Activated CD4-positive, alpha-beta T cell treated with anti-CD3 and anti-CD28 coated beads for 36 hours (primary cell): ENCODE measurements around the gene UBTD1. TPM values are rescaled to one million over a fixed set of nuclear protein-coding genes. Genes with fewer than 3 reads are reported as not detected.
"Not testable (repeated sequence)": the region's sequence is repeated elsewhere in the genome, so short reads cannot be mapped to it uniquely, and the experiment has no call there.

ENCODE experiments used
- ATAC-seq: fragments of 200-7000 bp; cut with Tn5 transposase; one replicate; pipeline ENCODE4 v1.10.0; 2021; ENCODE audit warnings: mild to moderate bottlenecking, moderate library complexity
- CTCF ChIA-PET: fragments of 350-600 bp; sonication (Branson Sonifier 250); formaldehyde crosslinking; loops from one replicate; lab custom pipeline; 2021; ENCODE audit warnings: antibody characterized with exemption; lab: Charles Lee
- POLR2A ChIA-PET: fragments of 350-600 bp; sonication (Branson Sonifier 250); formaldehyde crosslinking; loops from one replicate; lab custom pipeline; 2021; ENCODE audit warnings: antibody characterized with exemption, inconsistent platforms; lab: Charles Lee
- DNase-seq: peaks from one replicate; pipeline ENCODE4 v3.0.0-alpha.2; 2020
- H3K27ac Mint-ChIP-seq: one replicate; pipeline ENCODE4 v1.8.0; 2021; ENCODE audit warnings: mixed read lengths
- H3K27me3 Mint-ChIP-seq: one replicate; pipeline ENCODE4 v1.8.0; 2021; ENCODE audit warnings: mixed read lengths
- H3K36me3 Mint-ChIP-seq: one replicate; pipeline ENCODE4 v1.8.0; 2021; ENCODE audit warnings: low read depth, mixed read lengths
- H3K4me1 Mint-ChIP-seq: one replicate; pipeline ENCODE4 v1.8.0; 2021; ENCODE audit warnings: mixed read lengths
- H3K4me3 Mint-ChIP-seq: one replicate; pipeline ENCODE4 v1.8.0; 2021; ENCODE audit warnings: mild to moderate bottlenecking, moderate library complexity, mixed read lengths
- H3K9me3 Mint-ChIP-seq: one replicate; pipeline ENCODE4 v1.8.0; 2021; ENCODE audit warnings: low read depth, mixed read lengths
- intact Hi-C, 2 experiments: fragments of 100-400 bp; cut with DNase I in 1 of 2; cut with micrococcal nuclease in 1 of 2; formaldehyde crosslinking; loops; one replicate each; pipeline versions ENCODE4 v1.14.2 to v1.15.1; 2022 to 2024; cut with DNase I, micrococcal nuclease
- total RNA-seq, 2 experiments: library from RNA; stranded (reverse); gene quantifications; one replicate each; pipeline ENCODE4 v1.2.3, GENCODE V29; 2021

UBTD1 gene
- total RNA-seq, 2 experiments from 2014 or later: 1.4 to 1.5 TPM

GRCh38 chr10:97549587-97550322 lies 51.0 kb downstream of the UBTD1 start:
- ChIA-PET CTCF (interaction anchor here (0.7 to 1.6 kb wide), 5 partner anchors 22 to 89 kb away, joined by 3 read pairs; partner anchors contain the start of gene ANKRD2), POLR2A (no interaction called here)
- Mint-ChIP-seq H3K4me1 (no peaks in the 10 kb centered on the region), H3K27ac (no peak overlapping the region), H3K9me3 (no peaks in the 10 kb centered on the region), H3K36me3 (no peaks in the 10 kb centered on the region), H3K27me3 (no peaks in the 10 kb centered on the region), H3K4me3 (no peak overlapping the region)
- intact Hi-C loops: no loop called here
- ATAC-seq (no peak), DNase-seq (no peak)

DNA sequence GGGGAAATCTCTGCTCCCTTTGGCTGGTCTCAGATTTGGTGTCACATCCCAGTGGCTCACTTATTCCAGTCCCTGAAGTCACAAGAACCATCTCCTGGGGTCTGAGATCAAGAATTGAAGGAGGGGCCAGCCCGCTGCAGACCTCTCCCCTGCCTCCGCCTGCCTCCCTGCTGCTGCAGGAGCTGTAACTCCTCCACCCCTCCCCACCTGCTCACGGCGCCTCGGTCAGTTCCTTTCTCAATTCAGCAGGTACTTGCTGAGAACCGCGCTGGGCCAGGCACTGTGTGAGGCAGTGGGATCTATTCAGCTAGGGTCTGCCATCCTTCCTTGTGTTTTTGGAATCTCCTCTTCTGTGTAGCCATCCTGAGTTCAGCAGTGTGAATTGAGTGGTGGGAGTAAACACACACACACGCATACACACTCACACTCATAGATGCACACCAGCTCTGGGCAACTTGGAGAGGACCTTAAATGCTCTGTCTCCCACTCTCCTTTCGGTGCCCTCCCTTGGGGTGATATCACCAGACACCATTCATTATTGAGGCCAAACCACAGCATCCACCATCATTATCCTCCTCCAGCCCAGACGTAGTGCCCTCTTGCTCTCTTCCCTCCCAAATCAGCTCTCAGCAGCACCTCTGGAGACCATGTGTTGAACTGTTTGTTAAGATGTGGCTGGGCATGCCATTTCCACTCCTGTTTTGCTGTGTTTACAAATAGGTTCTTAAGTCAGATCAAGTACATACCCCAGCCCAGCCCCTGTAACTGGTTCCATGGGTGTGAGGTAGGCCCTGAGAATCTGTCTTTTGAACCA lies 51.8 kb downstream of the UBTD1 start:
- Mint-ChIP-seq H3K27me3 (no peaks in the 10 kb centered on the region), H3K4me1 (no peaks in the 10 kb centered on the region), H3K27ac (no peak overlapping the region), H3K36me3 (no peaks in the 10 kb centered on the region), H3K4me3 (no peak overlapping the region), H3K9me3 (peaks cover 2% of the 10 kb centered on the region)
- ChIA-PET POLR2A (no interaction called here), CTCF (interaction anchor here (0.8 to 1.6 kb wide), 3 partner anchors 22 to 89 kb away, joined by 3 read pairs; partner anchors contain the start of gene ANKRD2)
- intact Hi-C loops: no loop called here
- ATAC-seq (no peak), DNase-seq (no peak)

GRCh38 chr10:97551271-97551670 lies 52.5 kb downstream of the UBTD1 start:
- H3K4me1 Mint-ChIP-seq: no peaks in the 10 kb centered on the region
- no peaks in the 10 kb centered on the region for H3K36me3 Mint-ChIP-seq
- POLR2A ChIA-PET: no interaction called here
- H3K4me3 Mint-ChIP-seq: no peak overlapping the region
- DNase-seq (no peak), ATAC-seq (no peak)
- no peak overlapping the region for H3K27ac Mint-ChIP-seq
- H3K9me3 Mint-ChIP-seq: peaks cover 2% of the 10 kb centered on the region
- CTCF ChIA-PET: interaction anchor here (3.3 to 4.3 kb wide), 2 partner anchors 14 to 86 kb away, joined by 27 to 87 read pairs; no protein-coding TSS in a partner anchor
- intact Hi-C loops: no loop called here
- H3K27me3 Mint-ChIP-seq: no peaks in the 10 kb centered on the region

DNA sequence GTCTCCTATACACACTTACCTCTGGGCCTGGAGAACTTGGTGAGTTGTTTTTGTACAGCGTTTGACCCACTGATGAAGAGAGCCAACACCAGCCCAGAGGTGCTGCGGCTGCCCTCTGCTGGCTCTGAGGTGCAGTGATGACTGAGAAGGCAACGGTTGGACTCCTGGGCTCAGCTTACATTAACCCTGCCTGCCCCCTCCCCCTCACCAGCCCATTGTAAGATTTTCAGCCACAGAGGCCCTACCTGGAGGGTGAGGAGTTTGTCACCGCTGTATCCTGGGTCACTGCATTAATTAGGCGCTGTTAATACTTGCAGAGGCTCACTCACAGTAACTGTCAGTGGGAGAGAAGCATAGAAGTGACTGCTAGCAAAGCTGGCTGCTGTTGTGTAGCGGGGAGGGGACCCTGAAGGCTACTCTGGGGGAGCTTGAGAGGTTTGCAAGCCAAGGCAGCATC lies 54.9 kb downstream of the UBTD1 start:
- Mint-ChIP-seq H3K36me3 (no peaks in the 10 kb centered on the region), H3K4me3 (no peak overlapping the region), H3K27ac (no peak overlapping the region), H3K27me3 (no peaks in the 10 kb centered on the region), H3K4me1 (no peaks in the 10 kb centered on the region), H3K9me3 (peaks cover 2% of the 10 kb centered on the region)
- intact Hi-C loops: loop anchor here (1.0 kb wide), 3 partner anchors 19 to 146 kb away; no protein-coding TSS in a partner anchor
- ATAC-seq (peak; percentile 99), DNase-seq (peak; percentile 81)
- POLR2A ChIA-PET: interaction anchor here (0.7 kb wide), 1 partner anchor 153 kb away, joined by 3 read pairs; the partner anchor contains the start of gene RRP12
- CTCF ChIA-PET: interaction anchor here (0.6 to 4.3 kb wide), 21 partner anchors 8 to 859 kb away, joined by 3 to 87 read pairs (median 3); partner anchors contain the start of genes HOGA1, RRP12 and UBTD1

DNA sequence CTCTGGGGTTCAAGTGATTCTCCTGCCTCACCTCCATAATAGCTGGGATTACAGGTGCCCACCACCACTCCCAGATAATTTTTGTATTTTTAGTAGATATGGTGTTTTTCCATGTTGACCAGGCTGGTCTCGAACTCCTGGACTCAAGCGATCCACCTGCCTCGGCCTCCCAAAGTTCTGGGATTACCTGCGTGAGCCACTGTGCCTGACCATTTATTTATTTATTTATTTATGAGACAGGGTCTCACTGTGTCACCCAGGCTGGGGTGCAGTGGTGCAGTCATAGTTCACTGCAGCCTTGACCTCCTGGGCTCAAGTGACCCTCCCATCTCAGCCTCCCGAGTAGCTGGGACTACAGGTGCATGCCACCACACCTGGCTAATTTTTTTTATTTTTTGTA lies 55.6 kb downstream of the UBTD1 start:
- H3K9me3 Mint-ChIP-seq, H3K4me1 Mint-ChIP-seq, ATAC-seq, H3K27me3 Mint-ChIP-seq, H3K36me3 Mint-ChIP-seq, DNase-seq, H3K27ac Mint-ChIP-seq, intact Hi-C loops, H3K4me3 Mint-ChIP-seq, POLR2A ChIA-PET: not testable (repeated sequence)
- CTCF ChIA-PET: interaction anchor here (0.6 to 4.3 kb wide), 17 partner anchors 9 to 153 kb away, joined by 3 to 87 read pairs (median 3); partner anchors contain the start of genes ANKRD2 and RRP12

DNA sequence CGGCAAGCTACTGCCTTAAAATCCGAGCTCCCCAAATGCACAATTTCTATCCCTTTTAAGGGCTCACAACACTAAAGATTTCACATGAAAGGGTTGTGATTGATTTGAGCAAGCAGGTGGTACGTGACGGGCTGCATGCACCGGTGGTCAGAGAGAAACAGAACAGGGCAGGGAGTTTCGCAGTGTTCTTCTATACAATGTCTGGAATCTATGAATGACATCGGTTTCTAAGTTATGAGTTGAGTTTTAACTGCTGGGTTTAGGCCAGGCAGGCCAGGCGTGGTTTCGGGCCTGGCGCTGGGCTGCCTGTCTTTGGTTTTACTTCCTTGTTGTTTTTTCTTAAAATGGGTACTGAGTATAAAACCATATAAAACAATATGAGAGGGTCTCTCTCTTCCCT lies 56.8 kb downstream of the UBTD1 start:
- H3K36me3 Mint-ChIP-seq, H3K4me3 Mint-ChIP-seq, DNase-seq, H3K27ac Mint-ChIP-seq, POLR2A ChIA-PET, H3K4me1 Mint-ChIP-seq, ATAC-seq, H3K9me3 Mint-ChIP-seq, intact Hi-C loops, H3K27me3 Mint-ChIP-seq: not testable (repeated sequence)
- CTCF ChIA-PET: interaction anchor here (0.6 to 4.3 kb wide), 4 partner anchors 17 to 94 kb away, joined by 3 to 87 read pairs (median 4); partner anchors contain the start of gene ANKRD2

GRCh38 chr10:97560731-97561381 lies 62.1 kb downstream of the UBTD1 start:
- DNase-seq, H3K4me3 Mint-ChIP-seq, H3K36me3 Mint-ChIP-seq, CTCF ChIA-PET, H3K27me3 Mint-ChIP-seq, H3K9me3 Mint-ChIP-seq, H3K4me1 Mint-ChIP-seq, POLR2A ChIA-PET, ATAC-seq, intact Hi-C loops, H3K27ac Mint-ChIP-seq: not testable (repeated sequence)

DNA sequence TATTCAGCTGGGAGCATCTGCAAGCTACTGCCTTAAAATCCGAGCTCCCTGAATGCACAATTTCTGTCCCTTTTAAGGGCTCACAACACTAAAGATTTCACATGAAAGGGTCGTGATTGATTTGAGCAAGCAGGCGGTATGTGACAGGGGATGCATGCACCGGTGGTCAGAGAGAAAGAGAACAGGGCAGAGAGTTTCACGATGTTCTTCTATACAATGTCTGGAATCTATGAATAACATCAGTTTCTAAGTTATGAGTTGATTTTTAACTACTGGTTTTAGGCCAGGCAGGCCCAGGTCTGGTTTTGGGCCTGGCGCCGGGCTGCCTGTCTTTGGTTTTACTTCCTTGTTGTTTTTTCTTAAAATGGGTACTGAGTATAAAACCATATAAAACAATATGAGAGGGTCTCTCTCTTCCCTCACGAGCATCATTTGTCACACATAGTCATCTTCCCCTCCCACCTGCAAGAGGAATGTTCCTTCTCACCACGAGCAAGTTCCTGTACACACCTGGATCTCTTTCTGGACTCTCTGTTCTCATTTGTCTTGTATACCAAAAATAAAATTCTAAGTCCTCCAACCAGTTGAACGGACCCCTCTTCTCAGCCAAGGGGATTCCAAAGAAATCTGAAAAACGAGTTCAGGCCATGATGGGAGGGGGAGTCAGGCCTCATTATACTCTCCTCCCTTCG lies 62.8 kb downstream of the UBTD1 start:
- H3K4me3 Mint-ChIP-seq, H3K4me1 Mint-ChIP-seq, DNase-seq, H3K36me3 Mint-ChIP-seq, POLR2A ChIA-PET, ATAC-seq, H3K27ac Mint-ChIP-seq, intact Hi-C loops, CTCF ChIA-PET, H3K9me3 Mint-ChIP-seq, H3K27me3 Mint-ChIP-seq: not testable (repeated sequence)

DNA sequence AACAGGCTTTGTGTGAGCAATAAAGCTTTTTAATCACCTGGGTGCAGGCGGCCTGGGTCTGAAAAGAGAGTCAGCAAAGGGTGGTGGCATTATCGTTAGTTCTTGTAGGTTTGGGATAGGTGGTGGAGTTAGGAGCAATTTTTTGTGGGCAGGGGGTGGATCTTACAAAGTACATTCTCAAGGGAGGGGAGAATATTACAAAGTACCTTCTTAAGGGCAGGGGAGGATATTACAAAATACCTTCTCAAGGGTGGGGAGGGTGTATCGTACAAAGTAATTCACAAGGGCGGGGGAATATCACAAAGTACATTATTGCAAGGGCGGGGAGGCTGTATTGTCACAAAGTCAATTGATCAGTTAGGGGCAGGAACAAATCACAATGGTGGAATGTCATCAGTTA lies 63.6 kb downstream of the UBTD1 start:
- intact Hi-C loops: not testable (repeated sequence)

DNA sequence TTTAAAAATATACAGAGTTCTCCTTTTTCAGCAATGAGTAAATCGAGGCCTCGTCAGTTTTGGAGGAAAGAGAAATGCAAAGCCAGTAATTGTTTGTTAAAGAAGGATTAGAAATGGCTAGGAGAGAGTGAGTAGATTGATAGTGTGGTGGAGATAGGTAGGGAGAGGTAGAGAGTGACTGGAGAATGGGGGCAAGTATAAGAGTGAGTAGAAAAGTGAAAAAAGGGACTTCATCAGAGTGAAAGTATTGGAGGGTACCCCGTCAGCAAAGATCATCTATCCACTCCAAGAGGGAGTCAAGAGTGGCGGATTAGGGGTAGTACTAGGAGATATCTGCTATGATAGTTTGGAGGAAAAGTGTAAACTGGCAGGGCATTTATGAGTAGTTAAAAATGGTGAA lies 64.6 kb downstream of the UBTD1 start:
- intact Hi-C loops: no loop called here
- ChIA-PET CTCF (no interaction called here), POLR2A (no interaction called here)
- no peak for ATAC-seq
- no peak for DNase-seq
- Mint-ChIP-seq H3K36me3 (no peaks in the 10 kb centered on the region), H3K4me1 (peaks cover 5% of the 10 kb centered on the region), H3K27me3 (no peaks in the 10 kb centered on the region), H3K27ac (no peak overlapping the region), H3K9me3 (no peaks in the 10 kb centered on the region), H3K4me3 (no peak overlapping the region)

More for the DNA sequence above, 63.6 kb downstream of the UBTD1 start:
- H3K9me3 Mint-ChIP-seq, POLR2A ChIA-PET, CTCF ChIA-PET, H3K27ac Mint-ChIP-seq, DNase-seq, H3K4me1 Mint-ChIP-seq, H3K27me3 Mint-ChIP-seq, ATAC-seq, H3K36me3 Mint-ChIP-seq, H3K4me3 Mint-ChIP-seq: not testable (repeated sequence)
